RWPE1 (cell line): ENCODE results near the gene CCND3.

Experiments
- CTCF ChIA-PET: fragments of 350-600 bp; sonication (Branson Sonifier 250); formaldehyde crosslinking; extraction: SDS; loops from one replicate; lab custom pipeline; 2021; lab: Yijun Ruan, JAX
- POLR2A ChIA-PET: fragments of 400-600 bp; formaldehyde crosslinking; extraction: SDS; loops from one replicate; lab custom pipeline; 2020; ENCODE audit warnings: antibody characterized with exemption; ENCODE audit not compliant: low non-redundant PET; lab: Yijun Ruan, JAX
- DNase-seq: peaks from one replicate; pipeline ENCODE4 v3.0.0; 2012; ENCODE audit warnings: low spot score
- H3K27ac ChIP-seq: fragments of 450-650 bp; 2 replicates; pipeline ENCODE4 v1.5.1; 2017
- TF ChIP-seq, protein P1 (sequence below): fragments of 450-650 bp; conservative IDR thresholded peaks from 2 replicates; pipeline ENCODE4 v1.5.1; 2017; ENCODE audit warnings: low read depth, mild to moderate bottlenecking

CCND3 gene

DNA sequence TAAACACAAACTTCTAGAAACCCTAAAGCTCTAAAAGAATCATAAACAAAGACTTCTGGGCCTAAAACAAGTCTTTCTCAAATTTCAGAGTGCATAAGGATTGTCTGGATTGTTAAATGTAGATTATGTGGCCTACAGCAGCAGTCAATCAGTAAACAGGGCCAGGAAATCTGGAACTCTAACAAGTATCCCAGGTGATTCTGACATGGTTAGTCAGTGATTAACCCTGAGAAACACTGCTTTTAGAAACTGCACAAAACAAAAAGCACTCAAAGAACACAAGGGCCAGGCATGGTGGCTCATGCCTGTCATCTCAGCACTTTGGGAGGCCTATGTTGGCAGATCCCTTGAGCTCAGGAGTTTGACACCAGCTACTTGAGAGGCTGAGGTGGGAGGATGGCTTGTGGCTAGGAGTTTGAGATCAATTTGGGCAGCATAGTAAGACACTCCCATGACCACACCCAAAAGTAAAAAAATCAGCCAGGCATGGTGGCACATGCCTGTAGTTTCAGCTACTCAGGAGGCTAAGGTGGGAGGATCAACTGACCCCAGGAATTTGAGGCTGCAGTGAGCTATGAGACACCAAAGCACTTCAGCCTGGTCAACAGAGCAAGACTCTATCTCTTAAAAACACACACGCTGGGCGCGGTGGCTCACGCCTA is 26.6 kb downstream of the CCND3 start:
- peak overlapping the region; percentile 89 for H3K27ac ChIP-seq
- TF ChIP-seq, protein P1, sequence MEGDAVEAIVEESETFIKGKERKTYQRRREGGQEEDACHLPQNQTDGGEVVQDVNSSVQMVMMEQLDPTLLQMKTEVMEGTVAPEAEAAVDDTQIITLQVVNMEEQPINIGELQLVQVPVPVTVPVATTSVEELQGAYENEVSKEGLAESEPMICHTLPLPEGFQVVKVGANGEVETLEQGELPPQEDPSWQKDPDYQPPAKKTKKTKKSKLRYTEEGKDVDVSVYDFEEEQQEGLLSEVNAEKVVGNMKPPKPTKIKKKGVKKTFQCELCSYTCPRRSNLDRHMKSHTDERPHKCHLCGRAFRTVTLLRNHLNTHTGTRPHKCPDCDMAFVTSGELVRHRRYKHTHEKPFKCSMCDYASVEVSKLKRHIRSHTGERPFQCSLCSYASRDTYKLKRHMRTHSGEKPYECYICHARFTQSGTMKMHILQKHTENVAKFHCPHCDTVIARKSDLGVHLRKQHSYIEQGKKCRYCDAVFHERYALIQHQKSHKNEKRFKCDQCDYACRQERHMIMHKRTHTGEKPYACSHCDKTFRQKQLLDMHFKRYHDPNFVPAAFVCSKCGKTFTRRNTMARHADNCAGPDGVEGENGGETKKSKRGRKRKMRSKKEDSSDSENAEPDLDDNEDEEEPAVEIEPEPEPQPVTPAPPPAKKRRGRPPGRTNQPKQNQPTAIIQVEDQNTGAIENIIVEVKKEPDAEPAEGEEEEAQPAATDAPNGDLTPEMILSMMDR = no peak
- ChIA-PET POLR2A (no interaction called here), CTCF (no interaction called here)
- no peak for DNase-seq

DNA sequence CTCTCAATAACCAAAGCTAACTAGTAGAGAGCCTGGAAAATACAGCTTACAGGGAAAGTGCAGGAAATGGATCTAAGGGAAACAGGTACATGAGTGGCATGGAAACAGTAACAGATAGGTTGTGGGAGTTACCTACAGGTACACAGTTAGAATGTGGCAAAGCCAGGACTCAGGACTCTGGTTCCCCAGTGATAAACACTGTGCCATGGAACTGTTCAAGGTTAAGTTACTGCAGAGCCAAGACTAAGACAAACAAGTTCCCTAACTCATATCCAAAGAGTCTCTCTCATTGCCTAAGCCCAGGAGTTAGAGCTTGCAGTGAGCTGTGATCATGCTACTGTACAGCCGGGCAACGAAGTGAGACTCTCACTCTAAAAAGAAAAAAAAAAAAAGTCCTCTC is 27.3 kb downstream of the CCND3 start:
- CTCF ChIA-PET = no interaction called here
- DNase-seq = no peak
- POLR2A ChIA-PET = no interaction called here

DNA sequence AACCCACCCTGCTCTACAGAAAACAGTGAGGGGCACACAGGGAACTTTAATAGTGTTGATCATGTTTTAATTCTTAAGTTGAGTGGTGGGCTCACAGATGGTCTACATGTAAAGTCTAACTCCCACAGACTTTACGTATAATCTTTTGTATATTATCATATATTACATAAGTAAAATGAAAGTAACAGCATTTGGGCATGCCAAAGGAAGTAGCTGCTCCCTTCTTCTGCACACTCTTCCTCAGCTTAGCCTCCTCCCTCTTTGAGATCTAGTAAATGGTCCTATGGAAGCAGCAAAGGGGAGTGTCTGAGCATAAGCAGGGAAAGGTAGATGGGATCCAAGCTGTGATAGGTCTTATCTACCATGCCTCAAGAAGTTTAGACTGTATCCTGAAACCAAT is 31.9 kb downstream of the CCND3 start:
- no peak for DNase-seq
- CTCF ChIA-PET = interaction anchor here (1.0 kb wide), 1 partner anchor 122 kb away, joined by 4 read pairs; the partner anchor contains the start of gene TOMM6

More for the DNA sequence above, 27.3 kb downstream of the CCND3 start:
- TF ChIP-seq, protein P1 = no peak
- H3K27ac ChIP-seq = no peak overlapping the region

DNA sequence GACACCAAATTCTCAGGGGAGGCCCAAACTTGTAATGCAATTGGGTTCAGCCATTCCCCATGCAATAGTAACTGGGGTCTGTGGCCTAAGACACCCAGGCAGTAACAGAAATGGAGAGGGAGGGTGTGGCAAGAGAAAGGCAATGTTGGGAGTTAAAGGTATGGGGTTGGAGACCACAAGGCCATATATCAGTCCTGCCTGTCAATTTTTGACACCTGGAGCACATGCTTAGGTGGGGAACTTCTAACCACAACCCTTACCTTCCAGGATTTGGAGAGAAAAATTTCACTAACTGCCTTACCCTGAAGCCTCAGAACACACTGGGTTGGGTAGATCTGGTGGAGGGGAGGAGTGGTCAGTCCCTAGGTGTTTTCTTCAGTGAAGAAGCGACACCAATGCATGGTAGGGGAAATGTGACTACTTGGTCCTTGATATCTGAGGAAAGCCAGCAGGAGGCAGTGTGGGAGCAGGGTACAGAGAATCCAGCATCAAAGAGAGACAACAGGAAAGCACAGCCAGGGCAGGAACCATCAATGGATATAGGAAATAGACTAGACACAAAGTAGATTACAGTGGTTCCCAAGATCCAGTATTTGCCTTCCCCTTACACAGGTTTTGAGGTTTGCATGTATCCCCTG is 39.6 kb downstream of the CCND3 start:
- DNase-seq = no peak
- POLR2A ChIA-PET = no interaction called here
- CTCF ChIA-PET = no interaction called here
- TF ChIP-seq, protein P1 = no peak
- H3K27ac ChIP-seq = no peak overlapping the region

More for the DNA sequence above, 31.9 kb downstream of the CCND3 start:
- H3K27ac ChIP-seq = no peak overlapping the region
- TF ChIP-seq, protein P1 = no peak
- POLR2A ChIA-PET = no interaction called here

DNA sequence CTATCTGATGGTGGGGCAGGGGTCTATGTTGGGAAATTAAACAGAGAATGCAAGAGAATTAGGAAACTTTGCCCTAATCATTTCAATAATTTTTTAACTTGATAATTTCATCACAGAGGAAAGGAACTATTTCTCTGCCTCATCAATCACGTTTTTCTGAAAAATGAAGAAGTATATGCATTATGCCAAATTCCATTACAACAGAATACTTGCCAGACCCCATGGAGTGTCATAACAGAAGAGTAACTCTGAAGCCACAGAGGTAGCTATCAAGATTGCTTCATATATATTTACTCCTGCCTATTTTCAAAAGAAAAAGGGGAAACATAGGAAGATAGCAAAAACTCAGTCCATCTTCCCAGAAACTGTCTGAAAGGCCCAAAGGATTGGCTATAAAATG is 40.7 kb downstream of the CCND3 start:
- TF ChIP-seq, protein P1 = no peak
- H3K27ac ChIP-seq = no peak overlapping the region
- CTCF ChIA-PET = no interaction called here
- POLR2A ChIA-PET = no interaction called here
- no peak for DNase-seq

DNA sequence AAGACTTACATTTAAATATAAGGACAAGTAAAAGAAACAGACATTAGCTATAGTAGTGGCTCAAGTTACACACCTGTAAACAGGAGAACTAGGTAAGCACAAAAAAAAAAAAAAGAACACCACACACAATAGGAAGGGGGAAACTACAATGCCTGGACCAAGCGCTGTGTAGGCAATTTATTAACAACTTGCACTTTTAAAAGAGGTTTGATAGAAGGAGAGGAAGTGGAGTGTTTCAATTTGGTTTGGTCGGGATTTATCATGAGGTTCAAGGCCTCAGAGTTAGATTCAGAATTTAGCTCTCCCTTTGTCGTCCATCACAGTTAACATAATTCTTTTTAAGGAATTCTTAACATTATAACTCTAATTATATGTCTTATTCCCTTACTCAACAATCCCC is 45.3 kb downstream of the CCND3 start:
- POLR2A ChIA-PET = no interaction called here
- TF ChIP-seq, protein P1 = no peak
- CTCF ChIA-PET = no interaction called here
- DNase-seq = no peak
- H3K27ac ChIP-seq = no peak overlapping the region
